HG03095 (cell line): ENCODE data around the gene NLRP6.
"Not testable (repeated sequence)": the region's sequence is repeated elsewhere in the genome, so short reads cannot be mapped to it uniquely, and the experiment has no call there.

Source experiments
- ATAC-seq: cut with Tn5 transposase; IDR thresholded peaks from one replicate; pipeline ENCODE4 v1.9.1; 2021; ENCODE audit warnings: moderate library complexity; ENCODE audit not compliant: unreplicated experiment

The NLRP6 gene

DNA sequence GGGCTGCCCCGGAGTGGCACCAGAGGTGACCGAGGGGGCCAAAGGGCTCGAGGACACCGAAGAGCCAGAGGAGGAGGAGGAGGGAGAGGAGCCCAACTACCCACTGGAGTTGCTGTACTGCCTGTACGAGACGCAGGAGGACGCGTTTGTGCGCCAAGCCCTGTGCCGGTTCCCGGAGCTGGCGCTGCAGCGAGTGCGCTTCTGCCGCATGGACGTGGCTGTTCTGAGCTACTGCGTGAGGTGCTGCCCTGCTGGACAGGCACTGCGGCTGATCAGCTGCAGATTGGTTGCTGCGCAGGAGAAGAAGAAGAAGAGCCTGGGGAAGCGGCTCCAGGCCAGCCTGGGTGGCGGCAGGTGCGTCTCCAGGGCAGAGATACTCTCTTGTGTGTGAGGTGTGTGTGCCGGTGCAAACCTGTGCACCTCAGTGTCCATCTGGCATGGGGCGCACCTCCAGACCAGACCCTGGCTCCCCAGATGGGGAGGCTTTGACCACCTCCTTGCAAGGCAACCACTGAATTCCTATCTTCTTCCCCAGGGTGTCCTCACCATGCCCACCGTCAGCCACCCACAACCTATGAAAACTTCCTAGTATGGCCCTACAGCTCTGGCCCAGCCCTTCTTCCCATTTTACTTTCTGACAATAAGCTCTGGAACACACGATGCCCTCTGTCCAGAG lies 3.4 kb downstream of the NLRP6 start:
- ATAC-seq: no peak

DNA sequence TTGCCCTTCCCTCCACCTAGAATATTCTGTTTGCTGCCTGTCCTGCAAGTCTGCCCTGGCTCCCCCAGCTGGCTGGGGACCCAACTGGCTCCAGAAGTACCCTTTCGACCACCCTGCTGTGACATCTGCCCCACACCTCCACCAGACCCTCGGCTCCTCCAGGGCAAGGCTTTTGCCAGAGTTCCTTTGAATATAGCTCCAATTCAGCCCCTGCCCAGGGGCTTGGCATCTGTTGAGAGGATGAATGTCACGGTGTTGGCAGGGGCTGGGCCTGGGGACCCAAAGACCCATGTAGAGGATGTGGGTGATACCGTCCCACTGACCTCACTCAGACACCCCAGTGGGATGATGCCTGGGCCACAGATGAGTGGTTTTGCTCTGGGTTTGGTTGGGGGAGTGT lies 4.0 kb downstream of the NLRP6 start:
- ATAC-seq: no peak

DNA sequence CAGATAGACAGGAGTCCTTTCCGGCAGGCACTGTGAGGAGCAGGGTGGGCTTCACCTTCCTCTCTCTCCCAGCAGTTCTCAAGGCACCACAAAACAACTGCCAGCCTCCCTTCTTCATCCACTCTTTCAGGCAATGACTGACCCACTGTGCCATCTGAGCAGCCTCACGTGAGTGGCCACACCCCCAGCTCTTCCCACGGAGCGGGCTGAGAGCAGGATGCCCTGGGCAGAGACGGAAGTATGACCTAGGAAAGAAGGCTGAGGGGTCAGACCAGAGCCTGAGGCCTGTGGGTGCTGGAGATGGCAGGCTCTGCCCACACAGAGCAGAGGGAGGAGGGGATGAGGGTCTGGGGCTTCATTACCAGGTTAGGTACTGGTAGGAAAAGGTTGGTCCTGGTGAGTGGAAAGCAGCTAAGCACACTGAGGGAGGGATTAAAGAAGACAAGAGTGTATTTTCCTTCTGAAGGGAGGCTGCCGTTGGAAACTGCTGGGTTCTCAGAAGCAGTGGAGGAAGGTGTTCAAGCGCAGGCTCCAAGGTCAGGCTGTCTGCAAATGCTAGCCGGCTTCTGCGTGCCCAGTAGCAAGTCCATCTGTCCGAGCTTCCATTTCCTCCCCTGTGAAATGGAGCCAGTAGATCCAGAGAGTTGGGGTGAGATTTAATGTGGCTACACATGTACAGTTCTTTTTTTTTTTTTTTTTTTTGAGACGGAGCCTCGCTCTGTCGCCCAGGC lies 4.6 kb downstream of the NLRP6 start:
- ATAC-seq: no peak

DNA sequence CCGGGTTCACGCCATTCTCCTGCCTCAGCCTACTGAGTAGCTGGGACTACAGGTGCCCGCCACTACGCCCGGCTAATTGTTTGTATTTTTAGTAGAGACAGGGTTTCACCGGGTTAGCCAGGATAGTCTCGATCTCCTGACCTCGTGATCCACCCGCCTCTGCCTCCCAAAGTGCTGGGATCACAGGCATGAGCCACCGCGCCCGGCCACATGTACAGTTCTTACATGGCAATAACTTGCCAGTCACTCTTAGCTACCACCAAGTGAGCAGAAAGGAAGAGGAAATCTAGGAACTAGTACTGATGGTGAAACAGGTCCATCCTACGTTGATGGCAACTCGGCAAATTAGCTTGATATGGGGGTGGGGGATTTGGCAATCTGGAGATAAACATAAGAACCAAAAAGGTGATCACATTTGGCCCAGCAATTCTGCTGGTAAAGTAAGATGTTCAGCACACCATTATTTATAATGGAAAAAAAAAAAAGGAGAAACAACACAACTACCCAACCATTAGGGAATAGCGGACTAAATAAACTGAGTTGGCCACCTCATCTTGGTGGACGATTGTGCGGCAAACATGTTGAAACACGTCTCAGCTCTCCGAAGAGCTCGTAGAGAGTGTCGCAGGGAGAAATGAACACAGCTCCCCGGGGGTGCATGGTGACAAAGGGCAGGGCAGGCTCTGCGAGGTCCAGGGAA lies 5.3 kb downstream of the NLRP6 start:
- no peak for ATAC-seq

DNA sequence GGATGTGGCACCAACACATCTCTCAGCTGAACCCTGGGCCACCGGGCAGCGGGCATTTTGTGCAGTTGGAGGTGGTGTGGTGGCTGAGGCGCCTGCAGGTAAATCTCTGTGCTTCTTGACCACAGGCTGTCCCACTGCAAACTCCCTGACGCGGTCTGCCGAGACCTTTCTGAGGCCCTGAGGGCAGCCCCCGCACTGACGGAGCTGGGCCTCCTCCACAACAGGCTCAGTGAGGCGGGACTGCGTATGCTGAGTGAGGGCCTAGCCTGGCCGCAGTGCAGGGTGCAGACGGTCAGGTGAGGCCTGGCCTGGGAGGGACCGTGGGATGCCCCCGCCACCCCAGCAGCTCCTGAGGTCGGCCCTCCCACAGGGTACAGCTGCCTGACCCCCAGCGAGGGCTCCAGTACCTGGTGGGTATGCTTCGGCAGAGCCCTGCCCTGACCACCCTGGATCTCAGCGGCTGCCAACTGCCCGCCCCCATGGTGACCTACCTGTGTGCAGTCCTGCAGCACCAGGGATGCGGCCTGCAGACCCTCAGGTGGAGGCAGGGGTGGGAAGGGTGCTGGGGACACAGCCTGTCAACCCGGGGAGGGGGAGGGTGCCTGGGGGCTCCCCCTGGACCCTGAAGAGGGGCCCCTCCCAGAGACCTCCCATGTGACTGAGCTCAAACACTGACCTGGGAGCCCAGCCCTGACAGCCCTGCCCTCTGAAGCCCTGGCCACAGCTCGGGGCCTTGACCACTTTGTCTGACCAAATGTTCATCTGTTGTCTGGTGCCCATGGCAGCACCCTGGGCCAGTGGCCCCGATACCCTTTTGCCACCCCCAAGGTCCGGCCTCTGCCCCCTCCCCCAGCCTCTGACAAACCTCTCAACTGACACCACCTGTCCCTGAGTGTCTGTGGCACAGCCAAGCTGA lies 6.2 kb downstream of the NLRP6 start:
- ATAC-seq: no peak

DNA sequence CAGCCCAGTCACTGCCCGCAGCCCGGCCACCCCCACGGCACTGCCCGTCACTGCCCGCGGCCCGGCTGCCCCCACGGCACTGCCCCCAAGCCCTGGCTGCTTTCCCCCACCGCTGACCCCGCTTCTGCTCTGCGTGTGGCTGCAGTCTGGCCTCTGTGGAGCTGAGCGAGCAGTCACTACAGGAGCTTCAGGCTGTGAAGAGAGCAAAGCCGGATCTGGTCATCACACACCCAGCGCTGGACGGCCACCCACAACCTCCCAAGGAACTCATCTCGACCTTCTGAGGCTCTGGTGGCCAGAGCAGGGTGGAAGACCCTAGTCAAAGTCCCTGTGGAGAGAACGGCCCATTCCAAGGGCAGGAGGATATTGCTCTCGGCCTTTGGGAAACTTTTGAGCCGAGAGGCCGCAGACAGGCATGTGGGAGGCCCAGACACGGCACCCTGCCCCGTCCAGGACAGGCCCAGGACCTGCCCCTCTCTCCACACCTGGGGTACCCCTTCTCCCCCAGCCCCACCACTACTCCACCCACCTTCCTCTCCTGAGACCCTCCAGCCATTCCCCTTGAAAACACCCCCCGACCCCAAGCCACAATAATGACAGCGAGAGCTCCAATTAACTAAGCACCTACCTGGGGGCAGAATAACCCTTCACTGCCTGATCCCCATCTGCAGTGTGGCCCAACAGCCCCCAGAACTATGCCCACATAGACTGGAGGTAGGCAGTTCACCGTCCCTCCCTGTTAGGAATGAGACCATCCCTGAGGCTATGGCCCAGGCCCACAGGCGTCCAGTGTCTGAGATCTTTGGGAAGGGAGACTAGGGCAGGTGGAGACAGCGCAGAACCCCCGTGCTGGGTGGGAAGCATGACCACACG lies 7.0 kb downstream of the NLRP6 start:
- no peak for ATAC-seq

DNA sequence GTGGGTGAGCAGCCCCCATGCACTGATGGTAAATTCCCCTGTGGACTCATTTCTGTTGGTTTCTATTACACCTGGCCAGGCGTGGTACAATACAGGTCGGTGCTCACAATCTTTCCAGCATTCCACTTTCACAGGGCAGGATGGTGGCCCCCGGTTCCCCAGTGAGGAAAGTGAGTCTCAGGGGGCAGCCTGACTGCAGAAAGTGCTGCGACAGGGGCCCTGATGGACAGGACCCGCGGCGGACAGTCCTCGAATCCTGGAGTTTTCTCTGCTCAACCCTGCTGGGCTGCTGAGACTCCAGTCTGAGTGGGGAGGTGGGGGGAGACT lies 7.7 kb downstream of the NLRP6 start:
- ATAC-seq: no peak

DNA sequence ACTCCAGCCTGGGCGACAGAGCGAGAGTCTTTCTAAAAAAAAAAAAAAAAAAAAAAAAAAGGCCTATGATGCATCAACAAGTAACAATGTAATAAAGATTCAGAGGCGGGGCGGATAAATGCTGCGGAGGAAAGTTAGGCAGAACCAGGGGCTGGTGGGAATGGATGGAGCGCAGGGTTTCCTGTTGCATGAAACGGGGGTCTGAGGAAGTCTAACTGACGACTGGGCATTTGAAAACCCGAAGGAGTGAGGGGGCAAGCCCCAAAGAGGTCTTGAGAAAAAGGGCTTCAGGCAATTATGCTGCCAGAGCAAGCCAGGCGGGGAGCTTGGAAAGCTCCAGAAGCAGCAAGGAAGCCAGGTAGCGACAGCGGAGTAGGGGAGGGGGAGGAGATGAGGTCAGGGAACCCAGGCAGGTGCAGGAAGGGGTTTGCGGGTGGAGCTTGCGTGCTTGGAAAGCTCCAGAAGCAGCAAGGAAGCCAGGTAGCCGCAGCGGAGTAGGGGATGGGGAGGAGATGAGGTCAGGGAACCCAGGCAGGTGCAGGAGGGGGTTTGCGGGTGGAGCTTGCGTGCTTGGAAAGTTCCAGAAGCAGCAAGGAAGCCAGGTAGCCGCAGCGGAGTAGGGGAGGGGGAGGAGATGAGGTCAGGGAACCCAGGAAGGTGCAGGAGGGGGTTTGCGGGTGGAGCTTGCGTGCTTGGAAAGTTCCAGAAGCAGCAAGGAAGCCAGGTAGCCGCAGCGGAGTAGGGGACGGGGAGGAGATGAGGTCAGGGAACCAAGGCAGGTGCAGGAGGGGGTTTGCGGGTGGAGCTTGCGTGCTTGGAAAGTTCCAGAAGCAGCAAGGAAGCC lies 9.0 kb downstream of the NLRP6 start:
- not testable (repeated sequence) for ATAC-seq

DNA sequence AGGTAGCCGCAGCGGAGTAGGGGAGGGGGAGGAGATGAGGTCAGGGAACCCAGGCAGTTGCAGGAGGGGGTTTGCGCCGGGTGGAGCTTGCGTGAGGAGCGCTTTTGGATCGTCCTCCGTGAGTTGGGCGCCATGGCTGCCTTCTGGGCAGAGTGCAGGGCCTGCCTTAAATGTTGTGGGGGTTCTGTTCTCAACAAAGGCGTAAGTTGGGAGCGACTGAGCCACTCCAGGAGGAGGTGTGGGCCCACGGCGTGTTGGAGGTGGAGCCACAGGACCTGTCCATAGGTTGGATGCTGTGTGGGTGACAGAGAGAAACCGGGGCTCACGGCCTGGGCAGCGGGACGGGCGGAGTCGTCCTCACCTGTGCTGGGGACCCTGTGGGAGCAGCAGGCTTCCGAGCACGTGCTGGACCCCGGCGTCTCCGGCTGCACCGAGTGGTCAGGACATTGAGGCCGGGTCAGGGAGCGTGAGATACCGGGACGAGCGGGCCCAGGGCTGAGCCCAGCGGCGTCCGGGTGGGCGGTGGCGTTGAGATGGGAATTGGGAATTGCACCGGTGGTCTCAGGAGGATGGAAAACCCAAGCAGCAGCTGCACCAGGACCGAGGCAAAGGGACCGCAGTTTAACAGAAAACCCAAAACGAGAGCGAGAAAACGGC lies 9.7 kb downstream of the NLRP6 start:
- ATAC-seq: no peak

DNA sequence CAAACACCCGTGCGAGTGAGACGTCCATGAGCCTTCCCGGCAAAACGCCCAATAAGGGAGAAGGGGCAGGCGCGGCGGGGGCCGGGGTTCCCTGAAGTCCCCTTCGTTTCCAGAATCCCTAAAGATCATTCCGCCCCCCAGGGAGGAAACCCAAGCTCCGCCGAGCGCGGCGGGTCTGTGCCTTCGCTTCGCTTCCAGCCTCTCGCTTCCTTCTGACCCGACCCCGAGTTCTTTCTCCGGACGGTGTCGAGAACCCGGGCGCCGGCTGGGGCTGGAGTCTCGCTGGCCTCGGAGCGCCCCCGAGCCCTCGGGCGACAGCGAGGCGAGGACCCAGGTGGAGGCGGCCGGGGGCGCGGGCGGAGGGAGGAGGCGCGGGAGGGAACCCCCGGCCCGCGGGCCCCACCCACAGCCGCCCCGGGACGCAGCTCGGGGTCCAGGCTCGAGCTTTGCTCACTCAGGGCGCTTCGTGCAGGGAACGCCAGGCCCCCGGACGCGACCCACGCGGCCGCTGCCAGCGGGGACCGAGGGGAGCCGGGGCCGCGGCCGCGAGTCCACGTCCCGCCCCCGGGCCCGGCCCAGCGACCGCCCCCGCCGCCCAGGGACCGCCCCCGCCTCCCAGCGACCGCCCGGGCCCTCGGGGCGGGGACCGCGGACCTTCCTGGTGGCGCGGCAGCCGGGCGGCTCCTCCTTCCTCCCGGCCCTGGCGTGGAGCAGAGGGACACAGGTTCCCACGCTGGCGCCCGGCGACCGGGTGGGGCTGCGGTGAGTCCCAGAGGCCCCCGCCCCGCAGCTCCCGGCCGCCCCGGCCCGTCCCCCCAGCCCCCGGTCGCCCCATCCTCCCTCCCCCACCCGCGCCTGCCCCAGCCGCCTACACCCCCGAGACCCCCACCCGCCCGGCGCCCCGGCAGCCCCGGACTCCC lies 10.5 kb downstream of the NLRP6 start, which contains the start of gene PGGHG:
Gene PGGHG (plus strand): TSS at position 649 of the 920 bp plus-strand sequence. CDS start 691 bp downstream, outside the sequence.
- no peak for ATAC-seq

DNA sequence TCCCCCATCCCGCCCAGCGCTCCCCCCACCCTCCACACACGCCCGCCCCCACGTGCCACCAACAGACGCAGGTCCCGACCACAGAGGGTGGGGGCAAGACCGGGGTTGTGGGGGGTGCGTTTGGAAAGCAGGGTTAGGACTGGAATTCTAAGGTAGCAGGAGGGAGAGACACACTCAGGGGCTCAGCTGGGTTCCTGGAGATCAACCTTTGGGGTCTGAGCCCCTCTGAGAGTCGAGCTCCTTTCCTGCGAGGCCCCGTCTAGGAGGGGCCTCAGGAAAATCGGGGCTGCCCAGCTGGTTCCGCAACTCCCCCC lies 11.1 kb downstream of the NLRP6 start:
- ATAC-seq: no peak

DNA sequence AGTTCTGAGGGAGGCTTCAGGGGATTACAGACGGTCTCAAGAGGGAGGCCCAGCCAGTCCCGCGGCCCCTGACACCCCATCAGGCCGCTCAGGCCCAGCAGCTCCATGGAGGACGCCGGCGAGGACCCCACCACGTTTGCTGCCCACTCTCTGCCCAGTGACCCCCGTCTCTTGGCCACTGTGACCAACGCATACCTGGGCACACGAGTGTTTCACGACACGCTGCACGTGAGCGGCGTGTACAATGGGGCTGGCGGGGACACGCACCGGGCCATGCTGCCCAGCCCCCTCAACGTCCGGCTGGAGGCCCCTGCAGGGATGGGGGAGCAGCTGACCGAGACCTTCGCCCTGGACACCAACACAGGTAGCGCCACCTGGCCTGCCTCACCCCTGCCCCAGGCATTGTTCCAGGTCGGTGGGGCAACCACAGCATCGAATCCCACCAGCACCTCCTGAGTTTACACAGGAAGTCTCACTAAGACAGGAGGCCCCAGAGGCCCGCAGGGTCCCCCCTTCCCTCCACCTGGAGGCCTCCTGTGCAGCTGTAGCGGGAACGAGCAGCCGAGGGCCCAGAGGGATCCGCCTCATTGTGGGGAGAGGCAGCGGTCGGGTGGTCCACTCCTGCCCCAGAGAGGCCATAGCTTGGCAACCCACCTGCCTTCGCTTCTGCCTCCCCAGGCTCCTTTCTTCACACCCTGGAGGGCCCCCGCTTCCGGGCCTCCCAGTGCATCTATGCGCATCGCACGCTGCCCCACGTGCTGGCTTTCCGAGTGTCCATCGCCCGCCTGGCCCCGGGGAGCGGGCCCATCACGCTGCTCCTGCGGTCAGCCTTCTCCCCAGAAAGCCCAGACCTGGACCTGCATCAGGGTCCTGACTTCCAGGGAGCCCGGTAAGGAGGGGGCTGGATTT lies 11.8 kb downstream of the NLRP6 start:
- ATAC-seq: no peak

DNA sequence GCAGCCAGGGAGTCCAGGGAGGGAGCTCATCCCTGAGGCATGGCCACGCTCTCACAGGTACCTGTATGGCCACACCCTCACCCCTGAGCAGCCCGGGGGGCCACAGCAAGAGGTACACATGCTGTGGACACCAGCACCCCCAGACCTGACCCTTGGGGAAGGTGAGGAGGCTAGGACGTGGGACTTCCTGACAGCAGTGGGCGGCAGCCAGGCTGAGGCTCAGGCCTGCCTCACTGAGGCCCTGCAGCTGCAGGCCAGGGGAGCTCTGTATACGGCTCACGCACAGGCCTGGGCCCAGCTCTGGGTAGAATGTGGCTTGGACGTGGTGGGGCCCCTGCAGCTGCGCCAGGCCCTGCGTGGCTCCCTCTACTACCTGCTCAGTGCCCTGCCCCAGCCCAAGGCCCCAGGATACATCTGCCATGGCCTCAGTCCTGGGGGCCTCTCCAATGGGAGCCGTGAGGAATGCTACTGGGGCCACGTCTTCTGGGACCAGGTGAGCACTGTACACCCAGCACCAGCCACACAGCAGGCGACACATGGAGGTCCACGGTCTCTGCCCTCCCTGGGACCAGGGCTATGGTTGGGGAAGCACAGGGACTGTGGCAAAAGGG lies 12.5 kb downstream of the NLRP6 start:
- ATAC-seq: no peak

DNA sequence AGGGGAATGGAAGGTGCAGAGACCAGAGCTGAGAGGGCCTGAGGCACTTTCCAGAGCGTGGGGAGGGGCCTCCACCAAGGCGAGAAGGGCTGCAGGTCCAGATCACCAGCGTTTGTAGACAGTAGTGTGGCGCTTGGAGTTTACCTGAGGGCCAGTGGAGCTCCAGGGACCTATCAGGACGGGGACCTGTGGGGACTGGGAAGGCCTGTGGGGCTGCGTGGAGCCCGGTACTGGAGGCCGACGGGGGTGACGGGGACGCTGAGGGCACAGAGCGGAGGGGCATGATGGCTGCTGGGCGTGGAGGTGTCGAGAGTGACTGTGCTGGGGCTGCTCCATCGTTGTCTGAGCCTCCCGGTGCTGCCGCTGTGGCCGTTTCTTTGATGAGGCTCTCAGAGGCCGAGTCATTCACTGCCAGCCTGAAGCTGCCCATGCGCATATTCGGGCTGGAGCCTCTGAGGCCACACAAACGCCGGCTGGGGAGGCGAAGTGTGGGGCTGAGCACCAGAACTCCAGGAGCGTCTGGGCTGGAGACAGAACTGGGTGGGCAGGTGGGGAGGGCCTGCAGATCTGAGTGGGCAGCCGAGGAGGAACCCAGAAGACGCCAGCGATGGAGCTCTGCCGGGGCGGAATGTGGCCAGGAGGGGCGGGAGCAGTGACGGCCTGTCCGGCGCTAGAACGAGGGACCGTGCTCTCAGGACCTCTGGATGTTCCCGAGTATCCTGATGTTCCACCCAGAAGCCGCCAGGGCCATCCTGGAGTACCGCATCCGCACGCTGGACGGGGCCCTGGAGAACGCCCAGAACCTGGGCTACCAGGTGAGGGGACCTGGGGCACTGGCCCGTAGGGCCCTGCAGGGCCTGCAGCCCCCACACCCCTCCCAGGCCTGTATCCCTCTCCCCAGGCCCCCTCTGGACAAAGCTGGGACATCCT lies 13.3 kb downstream of the NLRP6 start:
- no peak for ATAC-seq
